ENCODE data around the gene CBY2.

CBY2 gene

DNA sequence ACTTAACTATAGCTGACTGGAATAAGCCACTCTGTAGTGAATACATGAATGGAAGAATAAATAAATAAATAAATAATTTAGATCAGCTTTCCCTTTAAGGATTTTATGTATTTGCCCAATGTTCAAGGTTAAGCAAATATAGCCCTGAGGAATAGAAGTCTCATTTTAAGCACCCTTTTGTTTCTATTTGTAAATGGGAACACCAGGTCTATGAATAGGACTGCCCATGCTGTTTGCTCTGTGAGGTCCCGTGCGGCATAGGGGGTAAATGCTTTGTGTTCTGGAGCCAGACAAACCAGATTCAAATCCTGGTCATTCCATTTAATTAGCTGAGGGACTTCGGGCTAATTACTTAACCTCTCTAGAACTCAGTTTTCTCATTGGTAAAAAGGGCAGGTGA is 29.3 kb downstream of the CBY2 start:
- no peak for DNase-seq (ENCODE audit: low spot score)
- in situ Hi-C loops (cut with MboI; ENCODE audit: low sequenced_read_pairs, unreplicated experiment), result no loop called here

DNA sequence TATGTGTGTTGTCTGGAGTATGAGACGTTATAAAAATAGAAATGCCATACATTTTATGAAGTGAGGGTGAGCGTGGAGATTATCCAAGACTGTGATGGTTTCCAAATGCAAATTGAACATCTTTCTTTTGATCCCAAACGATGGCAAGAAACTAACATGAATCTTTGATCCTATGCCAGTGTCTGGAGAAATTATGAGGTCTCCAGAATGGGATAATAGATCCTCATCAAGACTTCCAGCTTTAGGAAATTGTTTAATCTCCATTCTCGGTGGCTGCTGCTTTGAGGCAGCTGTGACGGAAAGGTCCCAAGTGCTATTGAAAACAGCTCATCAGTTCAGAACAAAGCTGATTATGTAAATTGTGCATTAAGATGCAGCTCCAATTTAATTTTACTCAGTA is 30.8 kb downstream of the CBY2 start:
- TF ChIP-seq, protein P1, sequence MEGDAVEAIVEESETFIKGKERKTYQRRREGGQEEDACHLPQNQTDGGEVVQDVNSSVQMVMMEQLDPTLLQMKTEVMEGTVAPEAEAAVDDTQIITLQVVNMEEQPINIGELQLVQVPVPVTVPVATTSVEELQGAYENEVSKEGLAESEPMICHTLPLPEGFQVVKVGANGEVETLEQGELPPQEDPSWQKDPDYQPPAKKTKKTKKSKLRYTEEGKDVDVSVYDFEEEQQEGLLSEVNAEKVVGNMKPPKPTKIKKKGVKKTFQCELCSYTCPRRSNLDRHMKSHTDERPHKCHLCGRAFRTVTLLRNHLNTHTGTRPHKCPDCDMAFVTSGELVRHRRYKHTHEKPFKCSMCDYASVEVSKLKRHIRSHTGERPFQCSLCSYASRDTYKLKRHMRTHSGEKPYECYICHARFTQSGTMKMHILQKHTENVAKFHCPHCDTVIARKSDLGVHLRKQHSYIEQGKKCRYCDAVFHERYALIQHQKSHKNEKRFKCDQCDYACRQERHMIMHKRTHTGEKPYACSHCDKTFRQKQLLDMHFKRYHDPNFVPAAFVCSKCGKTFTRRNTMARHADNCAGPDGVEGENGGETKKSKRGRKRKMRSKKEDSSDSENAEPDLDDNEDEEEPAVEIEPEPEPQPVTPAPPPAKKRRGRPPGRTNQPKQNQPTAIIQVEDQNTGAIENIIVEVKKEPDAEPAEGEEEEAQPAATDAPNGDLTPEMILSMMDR (IDR thresholded peaks at IDR 0.05; ENCODE audit: borderline replicate concordance, control extremely low read depth, extremely low read depth, insufficient read depth, missing control alignments), result no peak
- in situ Hi-C loops (cut with MboI; ENCODE audit: low sequenced_read_pairs, unreplicated experiment), result no loop called here
- DNase-seq (ENCODE audit: low spot score), result no peak

More for the DNA sequence above, 29.3 kb downstream of the CBY2 start:
- TF ChIP-seq, protein P1 (IDR thresholded peaks at IDR 0.05; ENCODE audit: borderline replicate concordance, control extremely low read depth, extremely low read depth, insufficient read depth, missing control alignments), result no peak

DNA sequence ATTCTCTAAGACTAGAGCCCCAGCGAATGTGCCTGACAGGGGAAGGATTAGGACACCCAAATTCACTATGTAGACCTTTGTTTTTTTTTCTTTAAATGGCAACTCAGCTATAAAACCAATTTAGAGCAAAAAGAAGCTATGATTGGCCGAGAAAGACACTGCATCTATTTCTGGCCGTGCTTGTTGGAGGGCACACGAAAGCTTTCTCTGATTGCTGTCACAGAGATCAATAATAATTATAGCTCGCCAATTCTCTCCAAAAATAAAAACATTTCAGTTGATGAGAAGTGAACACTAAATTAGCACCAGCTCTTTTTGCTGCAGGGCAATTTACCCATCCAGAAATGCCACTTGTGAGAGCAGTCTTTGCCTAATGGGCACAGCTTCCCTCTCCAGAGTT is 31.2 kb downstream of the CBY2 start:
- in situ Hi-C loops (cut with MboI; ENCODE audit: low sequenced_read_pairs, unreplicated experiment), result no loop called here
- TF ChIP-seq, protein P1 (IDR thresholded peaks at IDR 0.05; ENCODE audit: borderline replicate concordance, control extremely low read depth, extremely low read depth, insufficient read depth, missing control alignments), result no peak

DNA sequence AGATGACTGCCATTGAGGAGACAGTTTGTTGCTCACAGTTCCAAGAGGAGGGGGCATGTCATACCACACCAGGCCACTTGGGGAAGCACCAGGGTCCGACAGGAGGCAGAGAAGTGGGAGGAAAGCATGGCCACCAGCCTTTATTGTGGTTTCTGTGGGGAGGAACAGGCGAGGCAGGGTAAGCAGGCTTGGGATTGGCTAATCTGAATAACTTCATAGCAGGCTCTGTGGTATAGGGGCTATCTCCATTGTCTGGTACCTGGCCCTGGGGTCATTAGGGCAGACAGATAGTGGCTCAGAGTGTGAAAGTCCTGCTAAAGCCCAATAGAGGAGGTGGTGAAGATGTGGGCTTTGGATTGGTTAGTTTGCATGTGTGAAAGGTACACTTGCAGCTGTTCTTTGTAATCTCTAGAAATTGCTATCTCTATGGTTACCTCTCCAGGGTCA is 35.5 kb downstream of the CBY2 start:
- TF ChIP-seq, protein P1 (IDR thresholded peaks at IDR 0.05; ENCODE audit: borderline replicate concordance, control extremely low read depth, extremely low read depth, insufficient read depth, missing control alignments), result no peak
- DNase-seq (ENCODE audit: low spot score), result peak; percentile 57
- in situ Hi-C loops (cut with MboI; ENCODE audit: low sequenced_read_pairs, unreplicated experiment), result no loop called here

More for the DNA sequence above, 31.2 kb downstream of the CBY2 start:
- no peak for DNase-seq (ENCODE audit: low spot score)

DNA sequence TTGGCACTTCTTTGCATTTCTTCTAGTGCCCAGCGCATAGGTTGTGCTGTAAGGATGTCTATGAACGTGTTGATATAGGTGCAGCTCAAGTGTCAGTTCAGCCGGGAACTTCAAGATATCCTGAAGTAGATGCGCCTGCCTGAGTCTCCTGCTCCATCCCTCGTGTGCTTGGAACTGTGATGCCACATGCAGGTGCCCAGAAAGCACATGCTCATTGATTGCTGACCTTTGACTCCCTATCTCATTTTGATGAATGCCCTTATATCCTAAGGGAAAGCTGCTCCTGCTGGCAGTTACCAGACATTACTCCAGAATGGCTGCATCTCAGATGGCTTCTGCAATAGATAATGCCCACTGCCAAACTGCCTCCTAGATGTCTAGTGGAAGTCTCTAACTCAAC is 40.9 kb downstream of the CBY2 start:
- in situ Hi-C loops (cut with MboI; ENCODE audit: low sequenced_read_pairs, unreplicated experiment), result no loop called here
- no peak for DNase-seq (ENCODE audit: low spot score)
- TF ChIP-seq, protein P1 (IDR thresholded peaks at IDR 0.05; ENCODE audit: borderline replicate concordance, control extremely low read depth, extremely low read depth, insufficient read depth, missing control alignments), result no peak

DNA sequence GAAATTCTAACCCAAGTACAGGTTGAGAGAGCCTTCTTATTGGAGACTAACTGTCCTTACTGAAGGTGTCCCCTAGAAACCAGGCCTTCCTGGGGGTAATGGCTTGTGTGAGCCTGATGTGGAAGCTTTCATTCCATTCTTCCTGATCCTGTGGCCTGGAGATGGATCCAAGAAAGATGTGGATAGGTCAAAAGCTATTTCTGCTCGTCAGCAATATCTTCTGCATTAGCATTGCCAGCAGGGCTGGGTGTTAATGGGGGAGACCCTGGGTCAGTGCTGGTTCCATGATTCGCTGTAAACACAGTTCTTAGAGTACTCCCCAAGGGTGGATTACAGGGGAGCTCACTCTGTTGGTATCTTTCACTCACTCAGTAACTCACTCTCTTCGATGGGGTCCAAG is 42.9 kb downstream of the CBY2 start:
- in situ Hi-C loops (cut with MboI; ENCODE audit: low sequenced_read_pairs, unreplicated experiment), result no loop called here
- TF ChIP-seq, protein P1 (IDR thresholded peaks at IDR 0.05; ENCODE audit: borderline replicate concordance, control extremely low read depth, extremely low read depth, insufficient read depth, missing control alignments), result no peak
- no peak for DNase-seq (ENCODE audit: low spot score)

DNA sequence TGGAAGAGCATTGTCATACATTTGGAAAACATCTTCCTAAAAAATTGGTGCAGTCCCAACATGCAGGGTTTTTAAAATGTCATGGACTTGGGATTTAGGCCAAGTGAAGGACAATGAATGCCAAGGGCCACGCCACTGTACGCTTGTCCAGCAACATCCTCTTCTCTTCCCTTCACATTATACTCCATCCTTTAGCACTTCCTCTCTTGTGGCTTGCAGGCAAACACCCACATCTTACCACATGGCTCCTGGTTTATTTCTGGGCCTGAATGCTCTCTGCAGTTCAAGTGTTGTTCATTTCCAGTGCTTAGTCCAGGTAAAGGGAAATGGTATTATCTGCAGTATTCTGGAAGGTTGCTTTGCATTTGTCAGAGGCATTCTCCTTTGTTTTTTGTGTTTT is 45.0 kb downstream of the CBY2 start:
- no peak for DNase-seq (ENCODE audit: low spot score)
- in situ Hi-C loops (cut with MboI; ENCODE audit: low sequenced_read_pairs, unreplicated experiment), result no loop called here
- TF ChIP-seq, protein P1 (IDR thresholded peaks at IDR 0.05; ENCODE audit: borderline replicate concordance, control extremely low read depth, extremely low read depth, insufficient read depth, missing control alignments), result no peak
